SK-N-SH (cell line): ENCODE measurements around the gene GARS1. TPM values are rescaled to one million over a fixed set of nuclear protein-coding genes. Genes with fewer than 3 reads are reported as not detected.

Experiments
- CTCF ChIA-PET: fragments of 300-600, 350-600 bp; formaldehyde crosslinking; extraction: SDS; loops from one replicate; lab custom pipeline; 2021; lab: Yijun Ruan, JAX
- POLR2A ChIA-PET: fragments of 350-600 bp; sonication (Branson Sonifier 250); formaldehyde crosslinking; extraction: SDS; loops from one replicate; lab custom pipeline; 2020; ENCODE audit warnings: antibody characterized with exemption, inconsistent platforms; lab: Yijun Ruan, JAX
- DNase-seq: peaks from one replicate; pipeline ENCODE4 v3.0.0; 2012
- H2AFZ ChIP-seq: fragments of 200-600 bp; sonication (generic); 2 replicates; pipeline ENCODE4 v1.8.1; 2016; ENCODE audit warnings: antibody characterized with exemption, mild to moderate bottlenecking, low read depth
- H3F3A ChIP-seq: fragments of 200-600 bp; sonication (generic); replicated peaks from 2 replicates; pipeline ENCODE3; 2016; ENCODE audit warnings: antibody characterized with exemption, mild to moderate bottlenecking; ENCODE audit not compliant: insufficient read depth
- H3K27ac ChIP-seq, 2 experiments: fragments of 200-500 bp in 1 of 2; fragments of 200-600 bp in 1 of 2; sonication (Bioruptor generic) in 1 of 2; sonication (generic), shearing (Covaris generic) in 1 of 2; 2 replicates each; pipeline versions ENCODE4 v1.5.1 to v1.6.1; 2014 to 2016; ENCODE audit warnings: low read depth in 2 of 2, inconsistent platforms in 1 of 2, low read length in 1 of 2, mild to moderate bottlenecking in 1 of 2, mixed read lengths in 1 of 2
- H3K27me3 ChIP-seq: fragments of 200-600 bp; sonication (generic), shearing (Covaris generic); 2 replicates; pipeline ENCODE4 v1.6.1; 2016; ENCODE audit warnings: mixed run types; ENCODE audit not compliant: insufficient read depth
- H3K36me3 ChIP-seq, 2 experiments: fragments of 200-500 bp in 1 of 2; fragments of 200-600 bp in 1 of 2; sonication (Bioruptor generic) in 1 of 2; sonication (generic) in 1 of 2; replicated peaks in 1 of 2; 2 replicates each; pipeline versions ENCODE3 to v1.5.1; 2014 to 2016; ENCODE audit warnings: low read length in 1 of 2, mild to moderate bottlenecking in 1 of 2; ENCODE audit not compliant: insufficient read depth in 2 of 2, control insufficient read depth in 1 of 2
- H3K4me1 ChIP-seq, 2 experiments: fragments of 200-500 bp in 1 of 2; fragments of 200-600 bp in 1 of 2; sonication (Bioruptor generic) in 1 of 2; sonication (generic), shearing (Covaris generic) in 1 of 2; 2 replicates each; pipeline versions ENCODE4 v1.5.1 to v1.6.1; 2014 to 2016; ENCODE audit warnings: low read depth in 1 of 2, low read length in 1 of 2, mixed run types in 1 of 2; ENCODE audit not compliant: insufficient read depth in 2 of 2, control insufficient read depth in 1 of 2
- H3K4me2 ChIP-seq: fragments of 200-600 bp; sonication (generic), shearing (Covaris generic); 2 replicates; pipeline ENCODE4 v1.6.1; 2017; ENCODE audit warnings: mixed run types
- H3K4me3 ChIP-seq, 2 experiments: fragments of 200-500 bp in 1 of 2; fragments of 200-600 bp in 1 of 2; sonication (Bioruptor generic) in 1 of 2; sonication (generic), shearing (Covaris generic) in 1 of 2; 2 replicates each; pipeline versions ENCODE4 v1.5.1 to v1.8.1; 2014 to 2016; ENCODE audit warnings: low read depth in 2 of 2, inconsistent platforms in 1 of 2, low read length in 1 of 2, mild to moderate bottlenecking in 1 of 2, mixed read lengths in 1 of 2, moderate library complexity in 1 of 2
- H3K79me2 ChIP-seq: fragments of 200-600 bp; sonication (generic); 2 replicates; pipeline ENCODE4 v1.8.1; 2017; ENCODE audit warnings: mild to moderate bottlenecking; ENCODE audit not compliant: insufficient read depth
- H3K9ac ChIP-seq: fragments of 200-600 bp; sonication (generic); 2 replicates; pipeline ENCODE4 v1.6.1; 2017; ENCODE audit warnings: mixed run types
- H3K9me2 ChIP-seq: fragments of 200-600 bp; sonication (generic); 2 replicates; pipeline ENCODE4 v1.6.1; 2017; ENCODE audit warnings: mixed run types
- H3K9me3 ChIP-seq: fragments of 200-600 bp; sonication (generic); 2 replicates; pipeline ENCODE4 v1.6.1; 2017; ENCODE audit warnings: mixed run types, mild to moderate bottlenecking, moderate library complexity
- H4K20me1 ChIP-seq: fragments of 200-600 bp; sonication (generic); 2 replicates; pipeline ENCODE4 v1.6.1; 2017; ENCODE audit warnings: mild to moderate bottlenecking, mixed run types; ENCODE audit not compliant: insufficient read depth
- CHD2 ChIP-seq: fragments of 150-350 bp; IDR thresholded peaks from 2 replicates; pipeline ENCODE4 v1.6.1; 2018; ENCODE audit warnings: low read length; ENCODE audit not compliant: partially characterized antibody
- EP300 ChIP-seq, 2 experiments: IDR thresholded peaks; 2 replicates each; pipeline versions ENCODE4 v1.4.0 to v1.6.1; 2012; ENCODE audit warnings: borderline replicate concordance in 1 of 2, low read depth in 1 of 2, low read length in 1 of 2
- FOSL2 ChIP-seq: IDR thresholded peaks from 2 replicates; pipeline ENCODE4 v1.4.0; 2012; ENCODE audit warnings: low read depth, mild to moderate bottlenecking, moderate library complexity, borderline replicate concordance
- FOXM1 ChIP-seq: IDR thresholded peaks from 2 replicates; pipeline ENCODE4 v1.4.0; 2012; ENCODE audit warnings: low read depth, mild to moderate bottlenecking
- GABPA ChIP-seq: IDR thresholded peaks from 2 replicates; pipeline ENCODE4 v1.4.0; 2012; ENCODE audit warnings: low read depth, mild to moderate bottlenecking
- GATA2 ChIP-seq: sonication (generic); formaldehyde crosslinking; IDR thresholded peaks from 2 replicates; pipeline ENCODE4 v1.5.0; 2020; ENCODE audit warnings: mild to moderate bottlenecking, missing genetic modification reagents
- JUND ChIP-seq: IDR thresholded peaks from 2 replicates; pipeline ENCODE4 v1.4.0; 2012
- MXI1 ChIP-seq: IDR thresholded peaks from 2 replicates; pipeline ENCODE4 v1.6.1; 2012; ENCODE audit warnings: mild to moderate bottlenecking, low read depth, low read length, improper control_type of control experiment
- NFIC ChIP-seq: IDR thresholded peaks from 2 replicates; pipeline ENCODE4 v1.4.0; 2012; ENCODE audit warnings: borderline replicate concordance
- POLR2AphosphoS5 ChIP-seq: IDR thresholded peaks from 2 replicates; pipeline ENCODE4 v1.6.1; 2012; ENCODE audit warnings: low read depth, low read length
- RAD21 ChIP-seq: IDR thresholded peaks from 2 replicates; pipeline ENCODE4 v1.6.1; 2012; ENCODE audit warnings: mild to moderate bottlenecking, low read length
- RXRA ChIP-seq: IDR thresholded peaks from 2 replicates; pipeline ENCODE4 v1.4.0; 2012; ENCODE audit warnings: low read depth, mild to moderate bottlenecking, borderline replicate concordance
- SIN3A ChIP-seq: IDR thresholded peaks from 2 replicates; pipeline ENCODE4 v1.6.1; 2012; ENCODE audit warnings: low read depth, mild to moderate bottlenecking, low read length, moderate library complexity, borderline replicate concordance
- TAF1 ChIP-seq: IDR thresholded peaks from 2 replicates; pipeline ENCODE4 v1.6.1; 2012; ENCODE audit warnings: low read depth, mild to moderate bottlenecking, low read length, moderate library complexity, borderline replicate concordance
- TEAD4 ChIP-seq: IDR thresholded peaks from 2 replicates; pipeline ENCODE4 v1.4.0; 2012; ENCODE audit warnings: mild to moderate bottlenecking, borderline replicate concordance; ENCODE audit not compliant: insufficient read depth
- WGBS: methylation state at CpG from one replicate; pipeline ENCODE4 v1.1.6; 2017; ENCODE audit warnings: low lambda C conversion rate; 5-methylcytosine and 5-hydroxymethylcytosine counted together
- polyA plus RNA-seq, 3 experiments: library from polyadenylated mRNA; depleted of rRNA; stranded (reverse); fragments of >200 nt; gene quantifications; 2 replicates each; pipeline ENCODE4 v1.2.3, GENCODE V29; 2012
- TF ChIP-seq, protein P1 (sequence below): IDR thresholded peaks from 2 replicates; pipeline ENCODE4 v1.4.0; 2012; ENCODE audit warnings: low read depth, borderline replicate concordance
- TF ChIP-seq, protein P2 (sequence below): fragments of 150-350 bp; IDR thresholded peaks from 2 replicates; pipeline ENCODE4 v1.6.1; 2017; ENCODE audit warnings: antibody characterized with exemption, low read length, low read depth, borderline replicate concordance
- TF ChIP-seq, protein P3 (sequence below): fragments of 150-350 bp; IDR thresholded peaks from 2 replicates; pipeline ENCODE4 v1.6.1; 2016; ENCODE audit warnings: mild to moderate bottlenecking, low read depth, low read length
- TF ChIP-seq, protein P4 (sequence below): IDR thresholded peaks from 2 replicates; pipeline ENCODE4 v1.4.0; 2012; ENCODE audit warnings: low read depth, borderline replicate concordance
- TF ChIP-seq, protein P5 (sequence below): fragments of 200-600 bp; sonication (generic); IDR thresholded peaks from 2 replicates; pipeline ENCODE4 v1.6.1; 2017; ENCODE audit warnings: antibody characterized with exemption, mild to moderate bottlenecking, moderate library complexity

The GARS1 gene
- polyA plus RNA-seq, 1 of the 3 experiments (the other 2 are of a cell fraction) = 301 TPM

DNA sequence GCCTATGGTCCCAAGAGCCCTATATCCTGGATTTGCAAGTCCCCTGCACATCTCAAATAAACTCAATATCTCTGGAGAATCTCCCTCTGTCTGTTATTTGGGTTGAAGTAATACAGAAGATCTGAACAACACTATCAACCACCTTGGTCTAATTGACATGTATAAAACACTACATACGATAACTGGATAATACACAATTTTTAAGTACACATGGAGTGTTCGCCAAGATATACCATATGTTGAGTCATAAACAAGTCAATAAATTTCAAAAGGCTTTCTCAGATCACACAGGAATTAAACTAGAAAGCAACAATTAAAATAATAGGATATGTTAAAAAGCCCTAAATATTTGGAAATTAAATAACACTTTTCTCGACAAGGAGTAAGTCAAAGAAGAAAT, 5.6 kb upstream of the GARS1 start:
- POLR2A ChIA-PET = no interaction called here
- Histone ChIP-seq H3K4me1 (peaks cover 0 to 6% of the 10 kb centered on the region in 2 experiments; a peak in 2 of 4 replicates), H3K27me3 (no peaks in the 10 kb centered on the region), H3K9ac (no peak overlapping the region), H3K79me2 (peaks cover 79% of the 10 kb centered on the region), H3F3A (peaks cover under 1% of the 10 kb centered on the region), H3K4me2 (no peak overlapping the region), H3K36me3 (peaks cover 10 to 20% of the 10 kb centered on the region in 2 experiments), H3K4me3 (no peak overlapping the region), H3K9me3 (0 out of 2 replicates have a peak, but pooled peaks cover 5% of the 10 kb centered on the region), H3K27ac (no peak overlapping the region), H3K9me2 (no peaks in the 10 kb centered on the region; the same call in 1 of the 2 replicates), H2AFZ (no peak overlapping the region), H4K20me1 (no peaks in the 10 kb centered on the region)
- 94% methylated on average over 3 of the region's 3 CpGs for WGBS
- DNase-seq = no peak
- CTCF ChIA-PET = interaction anchor here (0.5 to 2.1 kb wide), 4 partner anchors 18 to 548 kb away, joined by 3 to 5 read pairs (median 3); no protein-coding TSS in a partner anchor
- TF ChIP-seq SIN3A = no peak
- no peak for TF ChIP-seq TAF1
- TF ChIP-seq POLR2AphosphoS5 = no peak
- no peak for TF ChIP-seq FOSL2
- TF ChIP-seq RAD21 = no peak
- TF ChIP-seq MXI1 = no peak
- no peak for TF ChIP-seq NFIC
- TF ChIP-seq RXRA = no peak
- TF ChIP-seq TEAD4 = no peak
- no peak for TF ChIP-seq GATA2 (CRISPR knock-in tag)
- TF ChIP-seq, protein P1, sequence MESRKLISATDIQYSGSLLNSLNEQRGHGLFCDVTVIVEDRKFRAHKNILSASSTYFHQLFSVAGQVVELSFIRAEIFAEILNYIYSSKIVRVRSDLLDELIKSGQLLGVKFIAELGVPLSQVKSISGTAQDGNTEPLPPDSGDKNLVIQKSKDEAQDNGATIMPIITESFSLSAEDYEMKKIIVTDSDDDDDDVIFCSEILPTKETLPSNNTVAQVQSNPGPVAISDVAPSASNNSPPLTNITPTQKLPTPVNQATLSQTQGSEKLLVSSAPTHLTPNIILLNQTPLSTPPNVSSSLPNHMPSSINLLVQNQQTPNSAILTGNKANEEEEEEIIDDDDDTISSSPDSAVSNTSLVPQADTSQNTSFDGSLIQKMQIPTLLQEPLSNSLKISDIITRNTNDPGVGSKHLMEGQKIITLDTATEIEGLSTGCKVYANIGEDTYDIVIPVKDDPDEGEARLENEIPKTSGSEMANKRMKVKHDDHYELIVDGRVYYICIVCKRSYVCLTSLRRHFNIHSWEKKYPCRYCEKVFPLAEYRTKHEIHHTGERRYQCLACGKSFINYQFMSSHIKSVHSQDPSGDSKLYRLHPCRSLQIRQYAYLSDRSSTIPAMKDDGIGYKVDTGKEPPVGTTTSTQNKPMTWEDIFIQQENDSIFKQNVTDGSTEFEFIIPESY = no peak
- no peak for TF ChIP-seq CHD2
- TF ChIP-seq, protein P2, sequence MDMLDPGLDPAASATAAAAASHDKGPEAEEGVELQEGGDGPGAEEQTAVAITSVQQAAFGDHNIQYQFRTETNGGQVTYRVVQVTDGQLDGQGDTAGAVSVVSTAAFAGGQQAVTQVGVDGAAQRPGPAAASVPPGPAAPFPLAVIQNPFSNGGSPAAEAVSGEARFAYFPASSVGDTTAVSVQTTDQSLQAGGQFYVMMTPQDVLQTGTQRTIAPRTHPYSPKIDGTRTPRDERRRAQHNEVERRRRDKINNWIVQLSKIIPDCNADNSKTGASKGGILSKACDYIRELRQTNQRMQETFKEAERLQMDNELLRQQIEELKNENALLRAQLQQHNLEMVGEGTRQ = no peak
- TF ChIP-seq, protein P3, sequence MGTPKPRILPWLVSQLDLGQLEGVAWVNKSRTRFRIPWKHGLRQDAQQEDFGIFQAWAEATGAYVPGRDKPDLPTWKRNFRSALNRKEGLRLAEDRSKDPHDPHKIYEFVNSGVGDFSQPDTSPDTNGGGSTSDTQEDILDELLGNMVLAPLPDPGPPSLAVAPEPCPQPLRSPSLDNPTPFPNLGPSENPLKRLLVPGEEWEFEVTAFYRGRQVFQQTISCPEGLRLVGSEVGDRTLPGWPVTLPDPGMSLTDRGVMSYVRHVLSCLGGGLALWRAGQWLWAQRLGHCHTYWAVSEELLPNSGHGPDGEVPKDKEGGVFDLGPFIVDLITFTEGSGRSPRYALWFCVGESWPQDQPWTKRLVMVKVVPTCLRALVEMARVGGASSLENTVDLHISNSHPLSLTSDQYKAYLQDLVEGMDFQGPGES = no peak
- TF ChIP-seq, protein P4, sequence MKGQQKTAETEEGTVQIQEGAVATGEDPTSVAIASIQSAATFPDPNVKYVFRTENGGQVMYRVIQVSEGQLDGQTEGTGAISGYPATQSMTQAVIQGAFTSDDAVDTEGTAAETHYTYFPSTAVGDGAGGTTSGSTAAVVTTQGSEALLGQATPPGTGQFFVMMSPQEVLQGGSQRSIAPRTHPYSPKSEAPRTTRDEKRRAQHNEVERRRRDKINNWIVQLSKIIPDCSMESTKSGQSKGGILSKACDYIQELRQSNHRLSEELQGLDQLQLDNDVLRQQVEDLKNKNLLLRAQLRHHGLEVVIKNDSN = no peak
- TF ChIP-seq, protein P5, sequence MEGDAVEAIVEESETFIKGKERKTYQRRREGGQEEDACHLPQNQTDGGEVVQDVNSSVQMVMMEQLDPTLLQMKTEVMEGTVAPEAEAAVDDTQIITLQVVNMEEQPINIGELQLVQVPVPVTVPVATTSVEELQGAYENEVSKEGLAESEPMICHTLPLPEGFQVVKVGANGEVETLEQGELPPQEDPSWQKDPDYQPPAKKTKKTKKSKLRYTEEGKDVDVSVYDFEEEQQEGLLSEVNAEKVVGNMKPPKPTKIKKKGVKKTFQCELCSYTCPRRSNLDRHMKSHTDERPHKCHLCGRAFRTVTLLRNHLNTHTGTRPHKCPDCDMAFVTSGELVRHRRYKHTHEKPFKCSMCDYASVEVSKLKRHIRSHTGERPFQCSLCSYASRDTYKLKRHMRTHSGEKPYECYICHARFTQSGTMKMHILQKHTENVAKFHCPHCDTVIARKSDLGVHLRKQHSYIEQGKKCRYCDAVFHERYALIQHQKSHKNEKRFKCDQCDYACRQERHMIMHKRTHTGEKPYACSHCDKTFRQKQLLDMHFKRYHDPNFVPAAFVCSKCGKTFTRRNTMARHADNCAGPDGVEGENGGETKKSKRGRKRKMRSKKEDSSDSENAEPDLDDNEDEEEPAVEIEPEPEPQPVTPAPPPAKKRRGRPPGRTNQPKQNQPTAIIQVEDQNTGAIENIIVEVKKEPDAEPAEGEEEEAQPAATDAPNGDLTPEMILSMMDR = no peak
- TF ChIP-seq JUND = no peak
- TF ChIP-seq EP300 (IDR thresholded peaks at IDR 0.05; ENCODE audit: borderline replicate concordance in 1 of 2, low read depth in 1 of 2, low read length in 1 of 2) = no peak
- no peak for TF ChIP-seq FOXM1
- no peak for TF ChIP-seq GABPA
